Neutrophil (primary cell): ENCODE measurements around the gene TENT5C.

Experiments used
- H3K27ac ChIP-seq: fragments of 200-600 bp; sonication (generic); 2 replicates; pipeline ENCODE4 v1.5.1; 2016; ENCODE audit warnings: mild to moderate bottlenecking, moderate library complexity
- H3K27me3 ChIP-seq: fragments of 200-600 bp; sonication (generic); 2 replicates; pipeline ENCODE4 v1.6.0; 2016; ENCODE audit warnings: mild to moderate bottlenecking
- H3K36me3 ChIP-seq: fragments of 200-600 bp; sonication (generic); 2 replicates; pipeline ENCODE4 v1.5.1; 2017
- H3K4me1 ChIP-seq, 2 experiments: fragments of 200-600 bp in 1 of 2; sonication (generic) in 1 of 2; 1 replicate in 1 of 2; 2 replicates in 1 of 2; pipeline versions ENCODE4 v1.5.1 to v1.6.1; 2013 to 2016; ENCODE audit warnings: low read depth in 1 of 2, low read length in 1 of 2, mild to moderate bottlenecking in 1 of 2, moderate library complexity in 1 of 2; ENCODE audit not compliant: control insufficient read depth in 1 of 2, insufficient read depth in 1 of 2
- H3K4me3 ChIP-seq, 2 experiments: fragments of 200-600 bp in 1 of 2; sonication (generic) in 1 of 2; 1 replicate in 1 of 2; 2 replicates in 1 of 2; pipeline ENCODE4 v1.5.1; 2013 to 2016; ENCODE audit warnings: low read depth in 1 of 2, low read length in 1 of 2, mild to moderate bottlenecking in 1 of 2, moderate library complexity in 1 of 2
- H3K9me3 ChIP-seq: fragments of 200-600 bp; sonication (generic); 2 replicates; pipeline ENCODE4 v1.5.1; 2016
- CTCF ChIP-seq: fragments of 200-600 bp; sonication (generic); IDR thresholded peaks from 2 replicates; pipeline ENCODE4 v1.5.1; 2016; ENCODE audit warnings: antibody characterized with exemption

TENT5C gene

GRCh38 chr1:117621316-117621715, 15.5 kb downstream of the TENT5C start:
- H3K9me3 ChIP-seq: no peaks in the 10 kb centered on the region
- no peak for TF ChIP-seq CTCF
- H3K36me3 ChIP-seq: peaks cover 16% of the 10 kb centered on the region
- H3K27me3 ChIP-seq: no peaks in the 10 kb centered on the region
- H3K4me1 ChIP-seq: no peaks in the 10 kb centered on the region
- H3K27ac ChIP-seq: no peak overlapping the region
- H3K4me3 ChIP-seq: no peak overlapping the region

GRCh38 chr1:117622726-117623125, 16.9 kb downstream of the TENT5C start:
- Histone ChIP-seq H3K27me3 (no peaks in the 10 kb centered on the region), H3K4me1 (peaks cover 0 to 2% of the 10 kb centered on the region in 2 experiments), H3K36me3 (peaks cover 16% of the 10 kb centered on the region), H3K4me3 (no peak overlapping the region), H3K27ac (no peak overlapping the region), H3K9me3 (no peaks in the 10 kb centered on the region)
- no peak for TF ChIP-seq CTCF

- no peak overlapping the region for H3K27ac ChIP-seq
- no peaks in the 10 kb centered on the region for H3K27me3 ChIP-seq
- no peaks in the 10 kb centered on the region for H3K9me3 ChIP-seq
- H3K4me1 ChIP-seq: peaks cover 0 to 4% of the 10 kb centered on the region in 2 experiments
- H3K36me3 ChIP-seq: peaks cover 16% of the 10 kb centered on the region
- no peak for TF ChIP-seq CTCF
- no peak overlapping the region for H3K4me3 ChIP-seq
Measured at GRCh38 chr1:117623141-117623540, 17.3 kb downstream of the TENT5C start.

GRCh38 chr1:117623698-117624097, 17.9 kb downstream of the TENT5C start:
- H3K4me3 ChIP-seq: no peak overlapping the region
- TF ChIP-seq CTCF: no peak
- H3K4me1 ChIP-seq: peaks cover 0 to 4% of the 10 kb centered on the region in 2 experiments
- peaks cover 16% of the 10 kb centered on the region for H3K36me3 ChIP-seq
- H3K9me3 ChIP-seq: no peaks in the 10 kb centered on the region
- H3K27me3 ChIP-seq: no peaks in the 10 kb centered on the region
- H3K27ac ChIP-seq: no peak overlapping the region

GRCh38 chr1:117627546-117628130, 21.8 kb downstream of the TENT5C start:
- Histone ChIP-seq H3K4me3 (no peak overlapping the region), H3K4me1 (peaks cover 0 to 4% of the 10 kb centered on the region in 2 experiments), H3K27me3 (no peaks in the 10 kb centered on the region), H3K36me3 (peaks cover 13% of the 10 kb centered on the region), H3K27ac (no peak overlapping the region), H3K9me3 (no peaks in the 10 kb centered on the region)
- TF ChIP-seq CTCF: no peak
